Hepatocyte (in vitro differentiated cells): Measurements from ENCODE around the gene RAPGEF4. TPM values are rescaled to one million over a fixed set of nuclear protein-coding genes. Genes with fewer than 3 reads are reported as not detected.

Source experiments
- DNase-seq: peaks from one replicate; pipeline ENCODE4 v3.0.0-alpha.2; 2016; ENCODE audit warnings: low spot score
- H2AFZ ChIP-seq: fragments of 200-600 bp; sonication (generic); 2 replicates; pipeline ENCODE4 v1.6.0; 2016; ENCODE audit warnings: antibody characterized with exemption, mild to moderate bottlenecking
- H3K27ac ChIP-seq: fragments of 200-600 bp; sonication (generic); 2 replicates; pipeline ENCODE4 v1.5.1; 2016; ENCODE audit warnings: mild to moderate bottlenecking
- H3K27me3 ChIP-seq: fragments of 200-600 bp; sonication (generic); 2 replicates; pipeline ENCODE4 v1.6.1; 2016
- H3K36me3 ChIP-seq: fragments of 200-600 bp; sonication (generic); replicated peaks from 2 replicates; pipeline ENCODE4 v1.5.1; 2016; ENCODE audit warnings: low read depth; ENCODE audit not compliant: insufficient read depth
- H3K4me1 ChIP-seq: fragments of 200-600 bp; sonication (generic); 2 replicates; pipeline ENCODE4 v1.5.1; 2016; ENCODE audit warnings: mild to moderate bottlenecking, moderate library complexity; ENCODE audit not compliant: insufficient read depth
- H3K4me2 ChIP-seq: fragments of 200-600 bp; sonication (generic); 2 replicates; pipeline ENCODE4 v1.6.0; 2016
- H3K4me3 ChIP-seq: fragments of 200-600 bp; sonication (generic); 2 replicates; pipeline ENCODE4 v1.5.1; 2016; ENCODE audit warnings: mild to moderate bottlenecking
- H3K79me2 ChIP-seq: fragments of 200-600 bp; sonication (generic); 2 replicates; pipeline ENCODE4 v1.6.0; 2017; ENCODE audit warnings: mild to moderate bottlenecking
- H3K9me2 ChIP-seq: fragments of 200-600 bp; sonication (generic); replicated peaks from 2 replicates; pipeline ENCODE4 v1.6.0; 2017; ENCODE audit warnings: mild to moderate bottlenecking; ENCODE audit not compliant: insufficient read depth
- H3K9me3 ChIP-seq: fragments of 200-600 bp; sonication (generic); 2 replicates; pipeline ENCODE4 v1.5.1; 2016; ENCODE audit warnings: low read depth, mild to moderate bottlenecking
- H4K20me1 ChIP-seq: fragments of 200-600 bp; sonication (generic); 2 replicates; pipeline ENCODE4 v1.6.0; 2016; ENCODE audit warnings: mild to moderate bottlenecking; ENCODE audit not compliant: insufficient read depth, poor library complexity, severe bottlenecking
- EZH2 ChIP-seq: fragments of 200-600 bp; sonication (generic); IDR thresholded peaks from 2 replicates; pipeline ENCODE4 v1.6.1; 2016; ENCODE audit warnings: antibody characterized with exemption, mild to moderate bottlenecking, borderline replicate concordance
- EZH2phosphoT487 ChIP-seq: fragments of 200-600 bp; sonication (generic); IDR thresholded peaks from one replicate; pipeline ENCODE4 v1.6.1; 2018; ENCODE audit warnings: antibody characterized with exemption, mild to moderate bottlenecking, low read depth, moderate library complexity; ENCODE audit not compliant: unreplicated experiment, severe bottlenecking
- WGBS: methylation state at CpG from one replicate; pipeline ENCODE4 v1.1.6; 2016; ENCODE audit warnings: low lambda C conversion rate; ENCODE audit errors: missing lambda C conversion rate; 5-methylcytosine and 5-hydroxymethylcytosine counted together
- polyA plus RNA-seq: library from polyadenylated mRNA; unstranded; fragments of >200 nt; fragmentation: Nextera tagmentation; extraction: Ambion mirVana; gene quantifications from 2 replicates; pipeline ENCODE4 v1.2.1, GENCODE V29; 2016
- total RNA-seq: library from RNA; depleted of rRNA; stranded (reverse); fragments of >200 nt; gene quantifications from 2 replicates; pipeline ENCODE4 v1.2.3, GENCODE V29; 2014
- TF ChIP-seq, protein P1 (sequence below): fragments of 200-600 bp; sonication (generic); IDR thresholded peaks from 2 replicates; pipeline ENCODE4 v1.5.1; 2016; ENCODE audit warnings: antibody characterized with exemption, mild to moderate bottlenecking; ENCODE audit not compliant: poor library complexity

The RAPGEF4 gene
- total and polyA plus RNA-seq, 2 experiments from 2014 or later, result 1.9 to 2.0 TPM

DNA sequence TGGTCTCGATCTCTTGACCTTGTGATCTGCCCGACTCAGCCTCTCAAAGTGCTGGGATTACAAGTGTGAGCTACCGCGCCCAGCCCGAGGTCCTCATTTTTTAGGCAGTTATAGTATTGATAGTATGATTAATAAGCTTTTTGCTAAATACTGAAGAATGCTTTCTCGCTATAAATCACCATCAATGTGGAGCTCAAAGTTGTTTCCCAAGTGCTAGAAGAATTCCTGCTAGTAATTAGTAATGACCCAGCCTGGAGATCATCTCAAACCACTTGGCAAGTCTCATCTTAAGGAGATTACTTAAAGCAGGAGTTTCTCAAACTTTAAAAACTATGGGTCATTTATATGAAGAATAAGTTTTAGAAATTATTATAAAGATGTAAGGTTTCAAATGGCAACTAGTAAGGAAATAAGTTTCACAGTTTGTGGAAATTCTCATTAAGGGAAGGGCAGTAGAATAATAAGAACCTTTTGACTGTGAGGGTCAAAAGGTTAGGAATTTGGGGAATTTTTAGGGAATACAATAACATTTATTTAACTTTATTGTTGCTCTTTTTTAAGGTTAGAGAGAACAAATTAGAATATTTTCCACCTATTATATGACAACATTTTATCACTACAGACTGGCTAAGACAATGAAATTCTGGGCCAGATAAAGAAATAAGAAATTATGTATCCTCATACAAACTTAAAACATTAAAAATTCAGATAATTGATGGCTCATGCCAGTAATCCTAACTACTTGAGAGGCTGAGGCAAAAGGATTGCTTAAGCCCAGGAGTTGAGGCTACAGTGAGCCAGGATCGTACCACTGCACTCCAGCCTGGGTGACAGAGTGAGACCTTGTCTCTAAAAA is 191.4 kb downstream of the RAPGEF4 start:
- Histone ChIP-seq H4K20me1 (no peaks in the 10 kb centered on the region), H3K4me3 (no peak overlapping the region), H3K27ac (peak overlapping the region; percentile 56), H3K27me3 (no peaks in the 10 kb centered on the region), H2AFZ (no peak overlapping the region), H3K4me2 (no peak overlapping the region), H3K79me2 (no peaks in the 10 kb centered on the region), H3K9me2 (no peaks in the 10 kb centered on the region), H3K36me3 (no peaks in the 10 kb centered on the region), H3K9me3 (no peaks in the 10 kb centered on the region), H3K4me1 (peaks cover 11% of the 10 kb centered on the region)
- DNase-seq, result no peak
- 90% methylated on average over 7 of the region's 7 CpGs for WGBS
- TF ChIP-seq, protein P1, sequence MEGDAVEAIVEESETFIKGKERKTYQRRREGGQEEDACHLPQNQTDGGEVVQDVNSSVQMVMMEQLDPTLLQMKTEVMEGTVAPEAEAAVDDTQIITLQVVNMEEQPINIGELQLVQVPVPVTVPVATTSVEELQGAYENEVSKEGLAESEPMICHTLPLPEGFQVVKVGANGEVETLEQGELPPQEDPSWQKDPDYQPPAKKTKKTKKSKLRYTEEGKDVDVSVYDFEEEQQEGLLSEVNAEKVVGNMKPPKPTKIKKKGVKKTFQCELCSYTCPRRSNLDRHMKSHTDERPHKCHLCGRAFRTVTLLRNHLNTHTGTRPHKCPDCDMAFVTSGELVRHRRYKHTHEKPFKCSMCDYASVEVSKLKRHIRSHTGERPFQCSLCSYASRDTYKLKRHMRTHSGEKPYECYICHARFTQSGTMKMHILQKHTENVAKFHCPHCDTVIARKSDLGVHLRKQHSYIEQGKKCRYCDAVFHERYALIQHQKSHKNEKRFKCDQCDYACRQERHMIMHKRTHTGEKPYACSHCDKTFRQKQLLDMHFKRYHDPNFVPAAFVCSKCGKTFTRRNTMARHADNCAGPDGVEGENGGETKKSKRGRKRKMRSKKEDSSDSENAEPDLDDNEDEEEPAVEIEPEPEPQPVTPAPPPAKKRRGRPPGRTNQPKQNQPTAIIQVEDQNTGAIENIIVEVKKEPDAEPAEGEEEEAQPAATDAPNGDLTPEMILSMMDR, result no peak
- TF ChIP-seq EZH2phosphoT487 (no peak), EZH2 (no peak)

DNA sequence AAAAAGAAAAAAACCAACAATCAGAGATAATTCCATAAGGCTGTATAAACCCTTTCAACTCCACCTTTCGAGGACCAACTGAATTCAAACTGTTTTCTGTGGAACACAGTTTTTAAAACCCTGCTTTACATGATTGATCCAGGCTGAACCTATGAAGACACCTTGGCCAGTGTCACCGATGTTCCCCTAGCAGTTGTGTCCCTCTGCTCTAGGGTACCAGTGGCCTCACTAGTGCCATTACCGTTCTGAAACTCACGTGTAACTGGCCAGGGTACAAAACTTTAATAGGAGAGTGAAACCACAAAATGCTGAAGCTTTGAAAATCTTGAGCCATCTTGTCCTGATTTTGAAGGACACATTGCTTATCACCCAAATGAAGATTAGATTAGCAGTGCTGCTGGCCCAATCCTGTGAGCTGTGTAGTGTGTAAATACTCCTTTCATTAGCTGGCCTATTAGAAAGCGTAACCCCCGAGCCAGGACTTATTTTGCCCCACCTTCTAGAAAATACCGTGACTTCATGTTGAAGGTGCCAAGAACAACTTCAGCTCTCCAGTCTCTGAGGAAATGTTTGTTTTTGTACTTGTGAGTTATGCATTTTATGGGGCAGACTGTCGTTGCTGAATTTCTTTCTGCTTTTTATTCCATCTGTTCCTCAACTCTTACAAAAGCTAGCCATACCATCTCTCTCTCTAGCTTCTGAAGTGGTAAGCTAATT is 192.2 kb downstream of the RAPGEF4 start:
- H3K27ac ChIP-seq, result peak overlapping the region; percentile 61
- WGBS, result 36% methylated on average over 8 of the region's 8 CpGs
- H3K9me3 ChIP-seq, result no peaks in the 10 kb centered on the region
- H3K36me3 ChIP-seq, result no peaks in the 10 kb centered on the region
- H3K9me2 ChIP-seq, result no peaks in the 10 kb centered on the region
- H4K20me1 ChIP-seq, result no peaks in the 10 kb centered on the region
- H3K27me3 ChIP-seq, result no peaks in the 10 kb centered on the region
- DNase-seq, result peak; percentile 58
- no peaks in the 10 kb centered on the region for H3K79me2 ChIP-seq
- no peak overlapping the region for H3K4me3 ChIP-seq
- peaks cover 9% of the 10 kb centered on the region for H3K4me1 ChIP-seq
- TF ChIP-seq EZH2 (no peak), EZH2phosphoT487 (no peak)
- TF ChIP-seq, protein P1, result no peak
- H2AFZ ChIP-seq, result no peak overlapping the region
- peak overlapping the region; percentile 40 for H3K4me2 ChIP-seq

DNA sequence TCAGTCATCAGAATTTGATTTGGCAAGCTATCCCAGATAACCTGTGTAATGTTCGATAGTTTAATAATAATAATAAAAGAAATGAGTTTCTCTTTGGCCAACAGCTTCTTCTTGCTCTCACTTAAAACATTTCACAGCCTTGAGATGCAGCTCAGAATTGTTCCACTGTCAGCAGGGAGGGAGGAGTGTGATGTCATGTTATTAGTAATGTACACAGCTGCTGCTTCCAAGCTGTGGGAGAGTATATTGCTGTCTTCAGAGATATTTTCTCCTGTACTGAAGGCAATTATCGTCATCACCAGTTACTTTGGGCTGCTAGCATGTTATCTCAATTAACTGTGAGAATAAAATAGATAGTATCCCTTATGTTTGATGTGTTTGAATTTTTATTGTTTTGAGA is 193.1 kb downstream of the RAPGEF4 start:
- peak overlapping the region; percentile 61 for H3K27ac ChIP-seq
- 67% methylated on average over 2 of the region's 2 CpGs for WGBS
- peak; percentile 32 for DNase-seq

More for the DNA sequence above, 193.1 kb downstream of the RAPGEF4 start:
- H3K9me2 ChIP-seq, result no peaks in the 10 kb centered on the region
- no peaks in the 10 kb centered on the region for H3K27me3 ChIP-seq
- H4K20me1 ChIP-seq, result no peaks in the 10 kb centered on the region
- H3K4me1 ChIP-seq, result peaks cover 9% of the 10 kb centered on the region
- no peaks in the 10 kb centered on the region for H3K36me3 ChIP-seq
- TF ChIP-seq, protein P1, result peak; percentile 5
- no peak for TF ChIP-seq EZH2
- H3K4me3 ChIP-seq, result no peak overlapping the region
- H2AFZ ChIP-seq, result no peak overlapping the region
- no peaks in the 10 kb centered on the region for H3K79me2 ChIP-seq
- H3K4me2 ChIP-seq, result peak overlapping the region; percentile 40
- H3K9me3 ChIP-seq, result no peaks in the 10 kb centered on the region
